Gastroesophageal sphincter (tissue), 3 donors: Measurements from ENCODE around the gene TAC3.

Source experiments
- EP300 ChIP-seq: sonication (generic); formaldehyde crosslinking; IDR thresholded peaks from one replicate; pipeline ENCODE4 v1.6.1; 2017; ENCODE audit warnings: antibody characterized with exemption, mild to moderate bottlenecking
- POLR2A ChIP-seq, 2 donors: fragments of 450-650 bp; IDR thresholded peaks; one replicate each; pipeline ENCODE4 v1.6.1; 2017; ENCODE audit warnings: antibody characterized with exemption in 2 of 2, mild to moderate bottlenecking in 2 of 2, moderate library complexity in 1 of 2
- POLR2AphosphoS5 ChIP-seq: sonication (generic); formaldehyde crosslinking; IDR thresholded peaks from one replicate; pipeline ENCODE4 v1.6.1; 2017; ENCODE audit warnings: antibody characterized with exemption
- TF ChIP-seq, protein P1 (sequence below), 4 experiments: fragments of 200-600 bp in 2 of 4; fragments of 450-650 bp in 2 of 4; sonication (generic) in 1 of 4; IDR thresholded peaks; one replicate each; pipeline ENCODE4 v1.5.1; 2017 to 2019; ENCODE audit warnings: antibody characterized with exemption in 4 of 4, mild to moderate bottlenecking in 2 of 4, moderate library complexity in 2 of 4

DNA sequence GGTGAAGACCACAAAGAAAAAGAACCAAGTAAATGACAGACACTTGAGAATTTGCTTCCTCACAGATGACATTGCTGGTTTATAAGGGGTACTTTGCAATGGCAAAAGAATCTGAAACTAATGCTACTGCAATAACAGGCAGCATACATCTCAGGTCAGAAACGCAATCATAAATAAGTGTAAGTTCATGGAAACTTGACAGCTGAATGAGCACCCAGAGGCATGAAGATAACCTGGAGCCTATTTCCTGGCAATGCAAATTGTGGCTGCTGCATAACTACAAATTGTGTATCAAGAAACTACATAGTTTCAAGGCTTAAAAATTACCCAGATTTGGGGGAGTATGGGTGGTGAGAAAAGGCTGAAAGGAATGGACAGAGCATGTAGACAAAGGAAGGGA lies 42.1 kb upstream of the TAC3 start:
- TF ChIP-seq, protein P1, sequence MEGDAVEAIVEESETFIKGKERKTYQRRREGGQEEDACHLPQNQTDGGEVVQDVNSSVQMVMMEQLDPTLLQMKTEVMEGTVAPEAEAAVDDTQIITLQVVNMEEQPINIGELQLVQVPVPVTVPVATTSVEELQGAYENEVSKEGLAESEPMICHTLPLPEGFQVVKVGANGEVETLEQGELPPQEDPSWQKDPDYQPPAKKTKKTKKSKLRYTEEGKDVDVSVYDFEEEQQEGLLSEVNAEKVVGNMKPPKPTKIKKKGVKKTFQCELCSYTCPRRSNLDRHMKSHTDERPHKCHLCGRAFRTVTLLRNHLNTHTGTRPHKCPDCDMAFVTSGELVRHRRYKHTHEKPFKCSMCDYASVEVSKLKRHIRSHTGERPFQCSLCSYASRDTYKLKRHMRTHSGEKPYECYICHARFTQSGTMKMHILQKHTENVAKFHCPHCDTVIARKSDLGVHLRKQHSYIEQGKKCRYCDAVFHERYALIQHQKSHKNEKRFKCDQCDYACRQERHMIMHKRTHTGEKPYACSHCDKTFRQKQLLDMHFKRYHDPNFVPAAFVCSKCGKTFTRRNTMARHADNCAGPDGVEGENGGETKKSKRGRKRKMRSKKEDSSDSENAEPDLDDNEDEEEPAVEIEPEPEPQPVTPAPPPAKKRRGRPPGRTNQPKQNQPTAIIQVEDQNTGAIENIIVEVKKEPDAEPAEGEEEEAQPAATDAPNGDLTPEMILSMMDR (IDR thresholded peaks at IDR 0.05): no peak
- TF ChIP-seq POLR2A (IDR thresholded peaks at IDR 0.05) (no peak), POLR2AphosphoS5 (no peak), EP300 (no peak)
